HCT116 (cell line): ENCODE data around the gene SLC6A19. TPM values are rescaled to one million over a fixed set of nuclear protein-coding genes. Genes with fewer than 3 reads are reported as not detected.

Source experiments
- ATAC-seq: fragments of 200-7000 bp; cut with Tn5 transposase; 2 replicates; pipeline ENCODE4 v1.9.1; 2020; ENCODE audit warnings: mild to moderate bottlenecking, moderate library complexity
- BruUV-seq: library from RNA; stranded (reverse); fragments of 400-500 nt; replicated peaks from 2 replicates; lab custom pipeline; 2021; lab: Mats Ljungman, UMichigan
- CTCF ChIA-PET: fragments of 300-600 bp; sonication (Branson Sonifier 250); formaldehyde crosslinking; loops from one replicate; lab custom pipeline; 2021; ENCODE audit warnings: antibody characterized with exemption; lab: Charles Lee
- POLR2A ChIA-PET: fragments of 300-600, 350-600 bp; sonication (Branson Sonifier 250); formaldehyde crosslinking; loops from one replicate; lab custom pipeline; 2021; ENCODE audit warnings: antibody characterized with exemption; lab: Charles Lee
- RAD21 ChIA-PET, 2 experiments: fragments of 300-600 bp; sonication (Branson Sonifier 250); formaldehyde crosslinking; loops; one replicate each; lab custom pipeline; 2023; ENCODE audit warnings: low total read pairs in 2 of 2; ENCODE audit not compliant: uncharacterized antibody in 2 of 2, unreplicated experiment in 2 of 2, low non-redundant PET in 1 of 2; lab: Charles Lee
- DNase-seq: peaks from one replicate; pipeline ENCODE4 v3.0.0-alpha.2; 2010; ENCODE audit warnings: low read depth, low spot score
- H2AFZ ChIP-seq: fragments of 200-600 bp; shearing (Covaris generic), sonication (generic); 2 replicates; pipeline ENCODE4 v1.6.1; 2017; ENCODE audit warnings: low read depth, mixed run types, mixed read lengths, antibody characterized with exemption, low read length; ENCODE audit not compliant: poor library complexity, severe bottlenecking
- H3K27ac ChIP-seq: 2 replicates; pipeline ENCODE4 v1.5.1; 2012; ENCODE audit warnings: low read depth, low read length
- H3K27me3 ChIP-seq: fragments of 200-600 bp; sonication (generic); 2 replicates; pipeline ENCODE4 v1.6.1; 2016; ENCODE audit warnings: mixed run types, low read length, mixed read lengths; ENCODE audit not compliant: insufficient read depth
- H3K36me3 ChIP-seq, 2 experiments: fragments of 200-500 bp in 1 of 2; fragments of 200-600 bp in 1 of 2; sonication (Bioruptor generic) in 1 of 2; sonication (generic) in 1 of 2; 2 replicates each; pipeline versions ENCODE4 v1.5.1 to v1.6.1; 2014 to 2016; ENCODE audit warnings: low read length in 2 of 2, inconsistent platforms in 1 of 2, mixed read lengths in 1 of 2, mixed run types in 1 of 2; ENCODE audit not compliant: insufficient read depth in 2 of 2, control insufficient read depth in 1 of 2
- H3K4me1 ChIP-seq, 2 experiments: fragments of 200-600 bp in 1 of 2; sonication (generic) in 1 of 2; 2 replicates each; pipeline versions ENCODE4 v1.5.1 to v1.6.1; 2012 to 2017; ENCODE audit warnings: low read length in 2 of 2, inconsistent platforms in 1 of 2, mild to moderate bottlenecking in 1 of 2, mixed read lengths in 1 of 2, mixed run types in 1 of 2, moderate library complexity in 1 of 2; ENCODE audit not compliant: insufficient read depth in 2 of 2, control insufficient read depth in 1 of 2
- H3K4me2 ChIP-seq: fragments of 200-600 bp; sonication (generic); 2 replicates; pipeline ENCODE4 v1.6.1; 2017; ENCODE audit warnings: mixed run types, low read length, mixed read lengths
- H3K4me3 ChIP-seq, 2 experiments: fragments of 200-600 bp in 1 of 2; sonication (generic) in 1 of 2; replicated peaks in 1 of 2; 2 replicates each; pipeline ENCODE4 v1.5.1; 2011 to 2016; ENCODE audit warnings: low read length in 2 of 2, control low read depth in 1 of 2, low read depth in 1 of 2, mild to moderate bottlenecking in 1 of 2, mixed read lengths in 1 of 2, mixed run types in 1 of 2
- H3K79me2 ChIP-seq: fragments of 200-600 bp; sonication (generic); 2 replicates; pipeline ENCODE4 v1.6.1; 2017; ENCODE audit warnings: mild to moderate bottlenecking, mixed run types, low read length, moderate library complexity, mixed read lengths; ENCODE audit not compliant: insufficient read depth
- H3K9ac ChIP-seq: fragments of 200-600 bp; sonication (generic); 2 replicates; pipeline ENCODE4 v1.6.1; 2016; ENCODE audit warnings: low read length, mixed read lengths
- H3K9me2 ChIP-seq: fragments of 200-600 bp; sonication (generic), shearing (Covaris generic); 2 replicates; pipeline ENCODE4 v1.6.1; 2017; ENCODE audit warnings: mixed run types, mild to moderate bottlenecking, moderate library complexity; ENCODE audit not compliant: insufficient read depth
- H3K9me3 ChIP-seq, 2 experiments: fragments of 200-500 bp in 1 of 2; fragments of 200-600 bp in 1 of 2; sonication (Bioruptor generic) in 1 of 2; sonication (generic) in 1 of 2; 2 replicates each; pipeline ENCODE4 v1.6.1; 2014 to 2017; ENCODE audit warnings: low read length in 2 of 2, mixed read lengths in 2 of 2, inconsistent platforms in 1 of 2, low read depth in 1 of 2, mild to moderate bottlenecking in 1 of 2, mixed run types in 1 of 2, moderate library complexity in 1 of 2; ENCODE audit not compliant: control insufficient read depth in 1 of 2, insufficient read depth in 1 of 2
- H4K20me1 ChIP-seq: fragments of 200-600 bp; sonication (generic), shearing (Covaris generic); 2 replicates; pipeline ENCODE4 v1.6.1; 2017; ENCODE audit warnings: mixed run types, mild to moderate bottlenecking, moderate library complexity; ENCODE audit not compliant: insufficient read depth
- CBX3 ChIP-seq: IDR thresholded peaks from 2 replicates; pipeline ENCODE4 v1.6.1; 2012; ENCODE audit warnings: low read depth
- CEBPB ChIP-seq: IDR thresholded peaks from 2 replicates; pipeline ENCODE4 v1.6.1; 2012; ENCODE audit warnings: low read depth
- CTCF ChIP-seq, 3 experiments: fragments of 200-600 bp in 1 of 3; sonication (generic) in 1 of 3; IDR thresholded peaks in 2 of 3; conservative IDR thresholded peaks in 1 of 3; 2 replicates each; pipeline ENCODE4 v1.5.1; 2012 to 2017; ENCODE audit warnings: low read depth in 2 of 3, low read length in 2 of 3, antibody characterized with exemption in 1 of 3, borderline replicate concordance in 1 of 3, control low read depth in 1 of 3, mild to moderate bottlenecking in 1 of 3, mixed read lengths in 1 of 3, mixed run types in 1 of 3, moderate library complexity in 1 of 3; ENCODE audit not compliant: insufficient read depth in 1 of 3
- POLR2A ChIP-seq: IDR thresholded peaks from 2 replicates; pipeline ENCODE4 v1.7.0; 2011; ENCODE audit warnings: borderline replicate concordance; ENCODE audit not compliant: insufficient read depth, insufficient read length; ENCODE audit errors: extremely low read depth
- RAD21 ChIP-seq: IDR thresholded peaks from 2 replicates; pipeline ENCODE4 v1.6.1; 2012; ENCODE audit warnings: low read depth, mild to moderate bottlenecking
- SIN3A ChIP-seq: IDR thresholded peaks from 2 replicates; pipeline ENCODE4 v1.6.1; 2012; ENCODE audit warnings: low read depth
- SP1 ChIP-seq: IDR thresholded peaks from 2 replicates; pipeline ENCODE4 v1.6.1; 2012; ENCODE audit warnings: low read depth
- YY1 ChIP-seq: IDR thresholded peaks from 2 replicates; pipeline ENCODE4 v1.6.1; 2011; ENCODE audit warnings: low read length, low read depth, moderate library complexity, mild to moderate bottlenecking; ENCODE audit not compliant: insufficient replicate concordance; ENCODE audit errors: extremely low read depth
- ZBTB33 ChIP-seq: IDR thresholded peaks from 2 replicates; pipeline ENCODE4 v1.6.1; 2011; ENCODE audit warnings: mild to moderate bottlenecking, low read length, moderate library complexity; ENCODE audit not compliant: insufficient replicate concordance; ENCODE audit errors: extremely low read depth
- ZNF274 ChIP-seq: fragments of 200-500 bp; sonication (Bioruptor generic); IDR thresholded peaks from 2 replicates; pipeline ENCODE4 v1.6.1; 2014; ENCODE audit warnings: mild to moderate bottlenecking, low read depth, low read length, inconsistent platforms
- intact Hi-C: fragments of 100-400 bp; cut with micrococcal nuclease; formaldehyde crosslinking; loops from 2 replicates; pipeline ENCODE4 v1.10.0; 2022
- total RNA-seq: library from RNA; stranded (reverse); gene quantifications from one replicate; pipeline ENCODE4 v1.2.1, GENCODE V29; 2021; ENCODE audit not compliant: unreplicated experiment
- TF ChIP-seq, protein P1 (sequence below): IDR thresholded peaks from 2 replicates; pipeline ENCODE4 v1.6.1; 2012
- TF ChIP-seq, protein P2 (sequence below): IDR thresholded peaks from 2 replicates; pipeline ENCODE4 v1.6.1; 2012; ENCODE audit warnings: low read depth

SLC6A19 gene
- total RNA-seq, 1 experiment from 2014 or later: not detected

DNA sequence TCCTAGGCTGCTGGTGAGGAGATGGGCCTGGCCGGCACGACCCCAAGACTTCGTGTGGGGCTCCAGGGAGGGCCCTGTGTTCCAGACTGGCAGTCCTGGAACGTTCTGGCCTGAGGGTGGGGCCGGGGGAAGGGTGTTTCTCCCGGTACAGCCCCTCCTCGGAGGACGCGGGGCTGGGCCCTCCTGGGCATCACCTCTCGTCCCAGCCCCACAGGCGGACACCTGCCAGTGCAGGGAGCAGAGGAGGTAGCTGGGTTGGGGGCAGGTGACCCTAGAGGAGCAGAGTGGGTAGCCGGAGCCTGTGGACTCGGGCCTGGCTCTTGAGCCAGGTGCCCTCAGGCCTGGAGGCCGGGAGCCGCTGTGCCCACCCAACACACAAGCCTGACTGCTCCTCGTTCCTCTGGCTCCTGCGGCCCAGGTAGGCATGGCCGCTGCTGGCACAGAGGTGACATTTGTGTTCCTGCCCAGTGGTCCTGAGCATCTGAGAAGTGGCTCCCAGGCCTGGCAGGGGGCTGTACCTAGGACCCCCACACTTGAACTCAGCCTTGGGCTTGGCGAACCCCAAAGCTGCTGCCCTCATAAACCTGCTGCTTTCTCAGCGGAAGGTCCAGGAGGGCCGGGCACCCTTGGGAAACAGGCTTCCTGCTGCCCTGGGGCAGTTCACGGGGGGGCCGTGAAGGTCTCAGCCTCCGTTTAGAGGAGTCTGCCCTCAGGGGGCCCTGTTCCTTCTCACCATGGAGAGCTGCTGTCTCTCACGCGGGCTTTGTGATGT lies 817 bp downstream of the SLC6A19 start (continued):
- TF ChIP-seq CBX3: no peak
- TF ChIP-seq ZBTB33: no peak
- TF ChIP-seq POLR2A: no peak

DNA sequence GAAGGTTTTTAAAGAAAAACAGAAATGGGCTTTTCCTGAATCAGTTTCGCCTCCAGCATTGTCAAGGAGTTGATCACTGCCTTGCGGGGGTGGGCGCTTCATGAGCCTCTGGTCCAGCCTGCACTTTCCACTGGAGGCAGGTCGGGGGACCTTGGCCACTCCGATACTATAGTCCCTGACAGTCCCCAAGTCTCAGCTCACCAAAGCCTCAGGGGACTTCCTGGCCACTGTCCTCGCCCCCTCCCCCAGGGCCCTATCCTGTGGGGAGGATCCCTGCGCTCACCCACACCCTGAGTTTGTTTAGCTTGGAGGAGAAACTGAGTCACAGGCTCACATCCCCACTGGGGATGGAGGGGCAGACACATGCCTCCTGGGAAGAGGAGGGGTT lies 1.4 kb downstream of the SLC6A19 start:
- DNase-seq: no peak
- Histone ChIP-seq H3K9me2 (no peaks in the 10 kb centered on the region), H3K36me3 (no peaks in the 10 kb centered on the region), H3K4me1 (0 out of 4 replicates have a peak, but pooled peaks cover 0 to 3% of the 10 kb centered on the region in 2 experiments), H3K27me3 (peaks cover 11% of the 10 kb centered on the region; the same call in 1 of the 2 replicates), H3K79me2 (no peaks in the 10 kb centered on the region), H3K9me3 (no peaks in the 10 kb centered on the region), H3K9ac (no peak overlapping the region), H4K20me1 (no peaks in the 10 kb centered on the region), H3K4me3 (no peak overlapping the region), H2AFZ (no peak overlapping the region), H3K27ac (no peak overlapping the region), H3K4me2 (no peak overlapping the region)
- POLR2A ChIA-PET: no interaction called here
- no TSS peak for BruUV-seq
- RAD21 ChIA-PET: no interaction called here
- intact Hi-C loops: no loop called here
- no peak for ATAC-seq
- CTCF ChIA-PET: no interaction called here
- TF ChIP-seq CEBPB (no peak), CTCF (IDR thresholded peaks at IDR 0.05 in 2 of 3, conservative IDR thresholded peaks at IDR 0.05 in 1 of 3; ENCODE audit: borderline replicate concordance in 1 of 3, insufficient read depth in 1 of 3, low read depth in 2 of 3, low read length in 2 of 3) (no peak), YY1 (no peak), SP1 (no peak), RAD21 (no peak), SIN3A (no peak), ZBTB33 (no peak), ZNF274 (no peak), CBX3 (no peak)
- TF ChIP-seq, protein P1, sequence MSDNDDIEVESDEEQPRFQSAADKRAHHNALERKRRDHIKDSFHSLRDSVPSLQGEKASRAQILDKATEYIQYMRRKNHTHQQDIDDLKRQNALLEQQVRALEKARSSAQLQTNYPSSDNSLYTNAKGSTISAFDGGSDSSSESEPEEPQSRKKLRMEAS: no peak
- TF ChIP-seq, protein P2, sequence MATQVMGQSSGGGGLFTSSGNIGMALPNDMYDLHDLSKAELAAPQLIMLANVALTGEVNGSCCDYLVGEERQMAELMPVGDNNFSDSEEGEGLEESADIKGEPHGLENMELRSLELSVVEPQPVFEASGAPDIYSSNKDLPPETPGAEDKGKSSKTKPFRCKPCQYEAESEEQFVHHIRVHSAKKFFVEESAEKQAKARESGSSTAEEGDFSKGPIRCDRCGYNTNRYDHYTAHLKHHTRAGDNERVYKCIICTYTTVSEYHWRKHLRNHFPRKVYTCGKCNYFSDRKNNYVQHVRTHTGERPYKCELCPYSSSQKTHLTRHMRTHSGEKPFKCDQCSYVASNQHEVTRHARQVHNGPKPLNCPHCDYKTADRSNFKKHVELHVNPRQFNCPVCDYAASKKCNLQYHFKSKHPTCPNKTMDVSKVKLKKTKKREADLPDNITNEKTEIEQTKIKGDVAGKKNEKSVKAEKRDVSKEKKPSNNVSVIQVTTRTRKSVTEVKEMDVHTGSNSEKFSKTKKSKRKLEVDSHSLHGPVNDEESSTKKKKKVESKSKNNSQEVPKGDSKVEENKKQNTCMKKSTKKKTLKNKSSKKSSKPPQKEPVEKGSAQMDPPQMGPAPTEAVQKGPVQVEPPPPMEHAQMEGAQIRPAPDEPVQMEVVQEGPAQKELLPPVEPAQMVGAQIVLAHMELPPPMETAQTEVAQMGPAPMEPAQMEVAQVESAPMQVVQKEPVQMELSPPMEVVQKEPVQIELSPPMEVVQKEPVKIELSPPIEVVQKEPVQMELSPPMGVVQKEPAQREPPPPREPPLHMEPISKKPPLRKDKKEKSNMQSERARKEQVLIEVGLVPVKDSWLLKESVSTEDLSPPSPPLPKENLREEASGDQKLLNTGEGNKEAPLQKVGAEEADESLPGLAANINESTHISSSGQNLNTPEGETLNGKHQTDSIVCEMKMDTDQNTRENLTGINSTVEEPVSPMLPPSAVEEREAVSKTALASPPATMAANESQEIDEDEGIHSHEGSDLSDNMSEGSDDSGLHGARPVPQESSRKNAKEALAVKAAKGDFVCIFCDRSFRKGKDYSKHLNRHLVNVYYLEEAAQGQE: no peak
